Measurements from ENCODE around the gene RAB11FIP4. TPM values are rescaled to one million over a fixed set of nuclear protein-coding genes. Genes with fewer than 3 reads are reported as not detected.
"Not testable (repeated sequence)": the region's sequence is repeated elsewhere in the genome, so short reads cannot be mapped to it uniquely, and the experiment has no call there.

The RAB11FIP4 gene
- total RNA-seq, 1 donor from 2014 or later, result 1.0 TPM

DNA sequence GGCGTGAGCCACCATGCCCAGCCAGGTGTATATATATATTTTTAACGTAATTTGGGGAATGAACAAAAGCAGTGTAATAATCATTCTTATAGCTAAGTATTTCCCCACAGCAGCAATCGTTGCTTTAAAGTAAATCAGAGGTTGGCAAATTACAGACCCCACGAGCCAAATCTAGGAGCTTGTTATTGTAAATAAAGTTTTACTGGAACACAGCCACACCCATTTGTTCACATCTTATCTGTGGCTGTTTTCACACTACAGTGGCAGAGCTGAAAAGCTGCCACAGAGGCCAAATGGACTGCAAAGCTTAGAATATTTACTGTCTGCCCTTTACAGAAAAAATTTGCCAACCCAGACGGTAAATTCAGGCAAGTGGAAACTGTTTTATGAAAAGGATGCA, 50.8 kb downstream of the RAB11FIP4 start:
- H3K27me3 ChIP-seq (ENCODE audit: control insufficient read depth in 3 of 3, insufficient read depth in 3 of 3, low read length in 3 of 3), result peaks cover 0 to 7% (median 0%) of the 10 kb centered on the region in 3 donors
- H3K36me3 ChIP-seq (ENCODE audit: control insufficient read depth in 3 of 3, insufficient read depth in 3 of 3, low read length in 3 of 3), result no peaks in the 10 kb centered on the region
- H3K4me1 ChIP-seq (ENCODE audit: control insufficient read depth in 3 of 3, insufficient read depth in 3 of 3, low read length in 3 of 3), result peaks cover 0 to 2% (median 0%) of the 10 kb centered on the region in 3 donors
- no peaks in the 10 kb centered on the region for H3K9me3 ChIP-seq (ENCODE audit: control insufficient read depth in 3 of 3, low read length in 3 of 3)
- no peak overlapping the region for H3K9ac ChIP-seq (ENCODE audit: low read depth in 1 of 3, low read length in 3 of 3)
- no peak overlapping the region for H3K27ac ChIP-seq (ENCODE audit: low read depth, low read length)
- H3K4me3 ChIP-seq (ENCODE audit: low read length in 3 of 3), result no peak overlapping the region

DNA sequence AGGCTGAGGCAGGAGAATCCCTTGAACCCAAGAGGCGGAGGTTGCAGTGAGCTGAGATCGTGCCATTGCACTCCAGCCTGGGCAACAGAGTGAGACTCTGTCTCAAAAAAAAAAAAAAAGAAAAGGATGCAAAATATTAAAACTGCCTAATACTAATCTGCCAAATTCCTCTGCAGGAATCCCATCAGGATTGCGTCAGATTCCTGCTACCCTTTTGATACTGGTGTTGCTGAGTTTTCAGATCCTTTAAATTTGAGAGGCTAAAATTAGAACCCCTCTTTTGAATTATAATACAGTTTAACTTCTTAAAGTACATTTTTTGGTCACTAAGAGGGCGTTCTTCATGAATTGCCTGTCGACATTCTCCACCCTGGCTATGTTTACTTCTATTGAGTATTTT, 51.4 kb downstream of the RAB11FIP4 start:
- H3K4me3 ChIP-seq (ENCODE audit: low read length in 3 of 3), result not testable (repeated sequence)

DNA sequence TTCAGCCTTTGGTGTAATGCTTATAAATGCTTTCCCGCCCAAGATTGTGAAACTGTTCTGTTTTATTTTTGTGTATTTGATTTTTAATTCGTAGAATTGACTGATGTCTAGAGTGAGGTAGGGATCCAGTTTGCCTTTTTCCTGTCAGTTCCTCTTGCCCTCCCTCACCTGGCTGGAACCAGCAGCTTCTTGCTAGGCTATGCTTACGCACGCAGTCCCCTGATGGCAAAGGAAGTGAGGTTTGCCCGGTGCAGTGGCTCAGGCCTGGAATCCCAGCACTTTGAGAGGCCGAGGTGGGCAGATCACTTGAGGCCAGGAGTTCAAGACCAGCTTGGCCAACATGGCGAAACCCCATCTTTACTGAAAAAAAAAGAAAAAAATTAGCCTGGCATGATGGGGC, 51.9 kb downstream of the RAB11FIP4 start:
- H3K4me3 ChIP-seq (ENCODE audit: low read length in 3 of 3), result no peak overlapping the region
- no peaks in the 10 kb centered on the region for H3K36me3 ChIP-seq (ENCODE audit: control insufficient read depth in 3 of 3, insufficient read depth in 3 of 3, low read length in 3 of 3)
- peaks cover 0 to 2% (median 0%) of the 10 kb centered on the region in 3 donors for H3K27me3 ChIP-seq (ENCODE audit: control insufficient read depth in 3 of 3, insufficient read depth in 3 of 3, low read length in 3 of 3)
- H3K9ac ChIP-seq (ENCODE audit: low read depth in 1 of 3, low read length in 3 of 3), result no peak overlapping the region
- H3K9me3 ChIP-seq (ENCODE audit: control insufficient read depth in 3 of 3, low read length in 3 of 3), result no peaks in the 10 kb centered on the region
- no peak overlapping the region for H3K27ac ChIP-seq (ENCODE audit: low read depth, low read length)
- no peaks in the 10 kb centered on the region for H3K4me1 ChIP-seq (ENCODE audit: control insufficient read depth in 3 of 3, insufficient read depth in 3 of 3, low read length in 3 of 3)

More for the DNA sequence above, 51.4 kb downstream of the RAB11FIP4 start:
- not testable (repeated sequence) for H3K4me1 ChIP-seq (ENCODE audit: control insufficient read depth in 3 of 3, insufficient read depth in 3 of 3, low read length in 3 of 3); H3K36me3 ChIP-seq (ENCODE audit: control insufficient read depth in 3 of 3, insufficient read depth in 3 of 3, low read length in 3 of 3); H3K9ac ChIP-seq (ENCODE audit: low read depth in 1 of 3, low read length in 3 of 3); H3K27ac ChIP-seq (ENCODE audit: low read depth, low read length); H3K9me3 ChIP-seq (ENCODE audit: control insufficient read depth in 3 of 3, low read length in 3 of 3); H3K27me3 ChIP-seq (ENCODE audit: control insufficient read depth in 3 of 3, insufficient read depth in 3 of 3, low read length in 3 of 3)

DNA sequence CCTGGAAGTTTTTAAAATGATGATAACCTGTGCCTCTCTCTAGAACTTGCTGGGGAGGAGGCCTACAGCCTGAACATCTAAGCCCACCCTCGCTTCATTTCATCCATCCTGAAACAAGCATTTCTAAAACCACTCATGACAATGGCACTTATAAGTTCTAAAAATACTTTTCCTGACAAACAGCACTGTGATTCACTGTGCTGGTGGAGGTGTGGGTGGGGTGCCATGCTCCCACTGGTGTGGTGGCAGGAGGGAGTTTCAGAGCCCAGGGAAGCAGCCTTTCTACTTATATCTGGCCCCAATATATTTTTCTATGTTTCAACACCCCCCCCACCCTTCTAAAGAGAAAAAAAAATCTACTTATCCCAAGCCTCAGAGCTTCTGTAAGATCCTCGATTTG, 52.6 kb downstream of the RAB11FIP4 start:
- H3K36me3 ChIP-seq (ENCODE audit: control insufficient read depth in 3 of 3, insufficient read depth in 3 of 3, low read length in 3 of 3), result no peaks in the 10 kb centered on the region
- no peak overlapping the region for H3K9ac ChIP-seq (ENCODE audit: low read depth in 1 of 3, low read length in 3 of 3)
- H3K27ac ChIP-seq (ENCODE audit: low read depth, low read length), result no peak overlapping the region
- no peaks in the 10 kb centered on the region for H3K27me3 ChIP-seq (ENCODE audit: control insufficient read depth in 3 of 3, insufficient read depth in 3 of 3, low read length in 3 of 3)
- no peaks in the 10 kb centered on the region for H3K9me3 ChIP-seq (ENCODE audit: control insufficient read depth in 3 of 3, low read length in 3 of 3)
- H3K4me1 ChIP-seq (ENCODE audit: control insufficient read depth in 3 of 3, insufficient read depth in 3 of 3, low read length in 3 of 3), result no peaks in the 10 kb centered on the region
- no peak overlapping the region for H3K4me3 ChIP-seq (ENCODE audit: low read length in 3 of 3)

- Histone ChIP-seq H3K4me3 (ENCODE audit: low read length in 3 of 3) (no peak overlapping the region), H3K9ac (ENCODE audit: low read depth in 1 of 3, low read length in 3 of 3) (no peak overlapping the region), H3K27me3 (ENCODE audit: control insufficient read depth in 3 of 3, insufficient read depth in 3 of 3, low read length in 3 of 3) (no peaks in the 10 kb centered on the region), H3K27ac (ENCODE audit: low read depth, low read length) (no peak overlapping the region), H3K36me3 (ENCODE audit: control insufficient read depth in 3 of 3, insufficient read depth in 3 of 3, low read length in 3 of 3) (no peaks in the 10 kb centered on the region), H3K9me3 (ENCODE audit: control insufficient read depth in 3 of 3, low read length in 3 of 3) (no peaks in the 10 kb centered on the region), H3K4me1 (ENCODE audit: control insufficient read depth in 3 of 3, insufficient read depth in 3 of 3, low read length in 3 of 3) (no peaks in the 10 kb centered on the region)
Measured at GRCh38 chr17:31446195-31446967, 54.9 kb downstream of the RAB11FIP4 start.

GRCh38 chr17:31448467-31449077, 57.1 kb downstream of the RAB11FIP4 start:
- Histone ChIP-seq H3K9ac (ENCODE audit: low read depth in 1 of 3, low read length in 3 of 3) (no peak overlapping the region), H3K27ac (ENCODE audit: low read depth, low read length) (no peak overlapping the region), H3K27me3 (ENCODE audit: control insufficient read depth in 3 of 3, insufficient read depth in 3 of 3, low read length in 3 of 3) (peaks cover 0 to 3% (median 0%) of the 10 kb centered on the region in 3 donors), H3K36me3 (ENCODE audit: control insufficient read depth in 3 of 3, insufficient read depth in 3 of 3, low read length in 3 of 3) (no peaks in the 10 kb centered on the region), H3K4me3 (ENCODE audit: low read length in 3 of 3) (no peak overlapping the region), H3K9me3 (ENCODE audit: control insufficient read depth in 3 of 3, low read length in 3 of 3) (no peaks in the 10 kb centered on the region), H3K4me1 (ENCODE audit: control insufficient read depth in 3 of 3, insufficient read depth in 3 of 3, low read length in 3 of 3) (no peaks in the 10 kb centered on the region)

GRCh38 chr17:31449111-31449510, 57.6 kb downstream of the RAB11FIP4 start:
- Histone ChIP-seq H3K27me3 (ENCODE audit: control insufficient read depth in 3 of 3, insufficient read depth in 3 of 3, low read length in 3 of 3) (peaks cover 0 to 3% (median 0%) of the 10 kb centered on the region in 3 donors), H3K9ac (ENCODE audit: low read depth in 1 of 3, low read length in 3 of 3) (no peak overlapping the region), H3K9me3 (ENCODE audit: control insufficient read depth in 3 of 3, low read length in 3 of 3) (no peaks in the 10 kb centered on the region), H3K4me1 (ENCODE audit: control insufficient read depth in 3 of 3, insufficient read depth in 3 of 3, low read length in 3 of 3) (no peaks in the 10 kb centered on the region), H3K36me3 (ENCODE audit: control insufficient read depth in 3 of 3, insufficient read depth in 3 of 3, low read length in 3 of 3) (no peaks in the 10 kb centered on the region), H3K27ac (ENCODE audit: low read depth, low read length) (no peak overlapping the region), H3K4me3 (ENCODE audit: low read length in 3 of 3) (no peak overlapping the region)

DNA sequence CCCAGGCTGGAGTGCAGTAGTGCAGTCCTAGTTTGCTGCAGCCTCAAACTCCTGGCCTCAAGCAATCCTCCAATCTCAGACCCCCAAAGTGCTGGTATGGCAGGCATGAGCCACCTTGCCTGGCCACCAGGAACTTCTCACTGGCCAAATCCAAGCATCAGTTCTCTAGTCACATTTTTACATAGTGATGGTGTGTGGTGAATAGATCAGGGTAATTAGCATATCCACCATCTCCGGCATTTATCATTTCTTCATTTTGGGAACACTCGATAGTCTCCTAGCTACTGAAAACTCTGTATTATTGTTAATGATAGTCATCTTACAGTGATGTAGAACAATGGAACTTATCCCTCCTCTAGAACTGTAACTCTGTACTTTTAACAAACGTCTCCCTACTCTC, 58.3 kb downstream of the RAB11FIP4 start:
- H3K4me3 ChIP-seq (ENCODE audit: low read length in 3 of 3), result no peak overlapping the region
- no peak overlapping the region for H3K27ac ChIP-seq (ENCODE audit: low read depth, low read length)
- no peaks in the 10 kb centered on the region for H3K36me3 ChIP-seq (ENCODE audit: control insufficient read depth in 3 of 3, insufficient read depth in 3 of 3, low read length in 3 of 3)
- peaks cover 0 to 3% (median 0%) of the 10 kb centered on the region in 3 donors for H3K27me3 ChIP-seq (ENCODE audit: control insufficient read depth in 3 of 3, insufficient read depth in 3 of 3, low read length in 3 of 3)
- no peaks in the 10 kb centered on the region for H3K9me3 ChIP-seq (ENCODE audit: control insufficient read depth in 3 of 3, low read length in 3 of 3)
- no peaks in the 10 kb centered on the region for H3K4me1 ChIP-seq (ENCODE audit: control insufficient read depth in 3 of 3, insufficient read depth in 3 of 3, low read length in 3 of 3)
- H3K9ac ChIP-seq (ENCODE audit: low read depth in 1 of 3, low read length in 3 of 3), result no peak overlapping the region

GRCh38 chr17:31452101-31452500, 60.6 kb downstream of the RAB11FIP4 start:
- no peak overlapping the region for H3K27ac ChIP-seq (ENCODE audit: low read depth, low read length)
- peaks cover 0 to 3% (median 0%) of the 10 kb centered on the region in 3 donors for H3K27me3 ChIP-seq (ENCODE audit: control insufficient read depth in 3 of 3, insufficient read depth in 3 of 3, low read length in 3 of 3)
- no peak overlapping the region for H3K4me3 ChIP-seq (ENCODE audit: low read length in 3 of 3)
- H3K36me3 ChIP-seq (ENCODE audit: control insufficient read depth in 3 of 3, insufficient read depth in 3 of 3, low read length in 3 of 3), result no peaks in the 10 kb centered on the region
- no peaks in the 10 kb centered on the region for H3K4me1 ChIP-seq (ENCODE audit: control insufficient read depth in 3 of 3, insufficient read depth in 3 of 3, low read length in 3 of 3)
- H3K9ac ChIP-seq (ENCODE audit: low read depth in 1 of 3, low read length in 3 of 3), result no peak overlapping the region
- no peaks in the 10 kb centered on the region for H3K9me3 ChIP-seq (ENCODE audit: control insufficient read depth in 3 of 3, low read length in 3 of 3)

DNA sequence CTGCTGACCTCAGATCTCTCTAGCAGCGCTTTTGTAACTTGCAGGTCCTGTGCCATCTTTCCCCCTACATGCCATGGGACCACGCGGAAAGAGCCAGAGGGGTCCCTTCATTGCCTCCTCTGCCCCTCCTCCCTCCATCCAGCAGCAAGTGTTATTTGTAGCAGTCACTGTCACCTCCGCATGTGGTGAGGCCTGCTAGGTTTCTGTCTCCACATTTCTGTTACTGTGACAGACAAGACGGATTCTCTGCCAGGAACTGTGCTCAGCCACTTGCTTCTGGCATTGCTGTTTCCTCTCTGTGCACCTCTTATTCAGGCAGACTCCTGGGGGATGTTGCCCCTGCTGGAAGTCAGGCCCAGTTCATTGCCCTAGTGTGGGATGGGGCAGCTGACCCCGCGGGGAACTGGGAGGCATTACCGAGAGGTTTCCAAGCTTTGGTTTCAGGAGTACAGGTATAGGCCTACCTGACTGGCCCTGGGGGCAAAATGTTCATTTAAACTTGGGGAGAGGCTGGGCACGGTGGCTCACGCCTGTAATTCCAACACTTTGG, 61.2 kb downstream of the RAB11FIP4 start:
- Histone ChIP-seq H3K9ac (ENCODE audit: low read depth in 1 of 3, low read length in 3 of 3) (no peak overlapping the region), H3K36me3 (ENCODE audit: control insufficient read depth in 3 of 3, insufficient read depth in 3 of 3, low read length in 3 of 3) (no peaks in the 10 kb centered on the region), H3K9me3 (ENCODE audit: control insufficient read depth in 3 of 3, low read length in 3 of 3) (no peaks in the 10 kb centered on the region), H3K27me3 (ENCODE audit: control insufficient read depth in 3 of 3, insufficient read depth in 3 of 3, low read length in 3 of 3) (peaks cover 0 to 3% (median 0%) of the 10 kb centered on the region in 3 donors), H3K4me3 (ENCODE audit: low read length in 3 of 3) (no peak overlapping the region), H3K27ac (ENCODE audit: low read depth, low read length) (no peak overlapping the region), H3K4me1 (ENCODE audit: control insufficient read depth in 3 of 3, insufficient read depth in 3 of 3, low read length in 3 of 3) (no peaks in the 10 kb centered on the region)
